Stimulated activated CD8-positive, alpha-beta memory T cell treated with anti-CD3 and anti-CD28 coated beads, Interleukin-7, amount 100 ng/mL, for 4 hours (primary cell): ENCODE measurements around the gene ALS2CL.
A peak's percentile ranks its signal among the peaks of the same experiment; 100 is the strongest.
"Not testable (repeated sequence)": the region's sequence is repeated elsewhere in the genome, so short reads cannot be mapped to it uniquely, and the experiment has no call there.

ENCODE experiments used
- DNase-seq, 2 donors: peaks; one replicate each; pipeline ENCODE4 v3.0.0-alpha.2; 2020; ENCODE audit warnings: low read depth in 2 of 2

The ALS2CL gene

GRCh38 chr3:46705022-46705530 lies 11.6 kb upstream of the ALS2CL start:
- DNase-seq = peak; percentile 31 to 36

- not testable (repeated sequence) for DNase-seq
Measured at GRCh38 chr3:46704346-46704745, 10.9 kb upstream of the ALS2CL start.

GRCh38 chr3:46703013-46703520 lies 9.6 kb upstream of the ALS2CL start:
- no peak for DNase-seq

GRCh38 chr3:46702246-46703012 lies 8.9 kb upstream of the ALS2CL start:
- no peak for DNase-seq

GRCh38 chr3:46701181-46701939 lies 7.9 kb upstream of the ALS2CL start, which contains the start of gene TMIE:
Gene TMIE, plus strand, starts transcription at chr3:46701392. Its CDS starts 96 bp downstream, at chr3:46701488.
- DNase-seq = no peak

GRCh38 chr3:46700772-46701171 lies 7.3 kb upstream of the ALS2CL start:
- DNase-seq = no peak

- no peak for DNase-seq
Measured at GRCh38 chr3:46699676-46700523, 6.4 kb upstream of the ALS2CL start.

- no peak for DNase-seq
Measured at GRCh38 chr3:46695962-46696894, 2.7 kb upstream of the ALS2CL start.

GRCh38 chr3:46695177-46695961 lies 1.9 kb upstream of the ALS2CL start:
- peak; percentile 15 to 16 for DNase-seq

GRCh38 chr3:46694520-46694919 lies 1.0 kb upstream of the ALS2CL start:
- DNase-seq = no peak

- DNase-seq = peak; percentile 8 to 46
Measured at GRCh38 chr3:46693892-46694226, 380 bp upstream of the ALS2CL start.

GRCh38 chr3:46692566-46692990 lies 901 bp downstream of the ALS2CL start:
- DNase-seq = no peak

GRCh38 chr3:46690798-46691197 lies 2.7 kb downstream of the ALS2CL start:
- DNase-seq = no peak

GRCh38 chr3:46685446-46685845 lies 8.0 kb downstream of the ALS2CL start:
- DNase-seq = no peak

- no peak for DNase-seq
Measured at GRCh38 chr3:46684891-46685290, 8.6 kb downstream of the ALS2CL start.

- DNase-seq = no peak
Measured at GRCh38 chr3:46682974-46683373, 10.5 kb downstream of the ALS2CL start.

- no peak for DNase-seq
Measured at GRCh38 chr3:46681856-46682540, 11.5 kb downstream of the ALS2CL start.

GRCh38 chr3:46681387-46681786 lies 12.1 kb downstream of the ALS2CL start:
- no peak for DNase-seq

GRCh38 chr3:46680298-46680826 lies 13.1 kb downstream of the ALS2CL start:
- DNase-seq = no peak
